H7 (cell line): ENCODE measurements around the gene HELZ2. TPM values are rescaled to one million over a fixed set of nuclear protein-coding genes. Genes with fewer than 3 reads are reported as not detected.

ENCODE experiments used
- DNase-seq: peaks from one replicate; pipeline ENCODE4 v3.0.0; 2012
- H3K27me3 ChIP-seq: 2 replicates; pipeline ENCODE4 v1.6.0; 2011; ENCODE audit warnings: mild to moderate bottlenecking, low read length; ENCODE audit not compliant: control insufficient read depth, insufficient read depth
- H3K36me3 ChIP-seq: replicated peaks from 2 replicates; pipeline ENCODE4 v1.5.1; 2011; ENCODE audit warnings: low read length; ENCODE audit not compliant: control insufficient read depth, insufficient read depth
- H3K4me3 ChIP-seq: 2 replicates; pipeline ENCODE4 v1.5.1; 2011; ENCODE audit warnings: low read depth, mild to moderate bottlenecking, control low read depth, low read length, moderate library complexity; ENCODE audit not compliant: insufficient read depth
- total RNA-seq: library from RNA; depleted of rRNA; stranded (reverse); fragments of >200 nt; shearing (Covaris generic); gene quantifications from 2 replicates; pipeline ENCODE4 v1.2.3, GENCODE V29; 2014

Gene HELZ2
- total RNA-seq, 1 experiment from 2014 or later, result 20.1 TPM

GRCh38 chr20:63557481-63557891 is 16.6 kb downstream of the HELZ2 start:
- DNase-seq, result no peak
- Histone ChIP-seq H3K27me3 (peaks cover 3% of the 10 kb centered on the region), H3K36me3 (no peaks in the 10 kb centered on the region; the same call in 1 of the 2 replicates), H3K4me3 (no peak overlapping the region)

- Histone ChIP-seq H3K27me3 (peaks cover 3% of the 10 kb centered on the region), H3K4me3 (no peak overlapping the region), H3K36me3 (no peaks in the 10 kb centered on the region; the same call in 1 of the 2 replicates)
- DNase-seq, result peak; percentile 89
Observed at GRCh38 chr20:63556873-63557478, 17.1 kb downstream of the HELZ2 start.

GRCh38 chr20:63555661-63556381 is 18.2 kb downstream of the HELZ2 start:
- peaks cover 3% of the 10 kb centered on the region for H3K27me3 ChIP-seq

DNA sequence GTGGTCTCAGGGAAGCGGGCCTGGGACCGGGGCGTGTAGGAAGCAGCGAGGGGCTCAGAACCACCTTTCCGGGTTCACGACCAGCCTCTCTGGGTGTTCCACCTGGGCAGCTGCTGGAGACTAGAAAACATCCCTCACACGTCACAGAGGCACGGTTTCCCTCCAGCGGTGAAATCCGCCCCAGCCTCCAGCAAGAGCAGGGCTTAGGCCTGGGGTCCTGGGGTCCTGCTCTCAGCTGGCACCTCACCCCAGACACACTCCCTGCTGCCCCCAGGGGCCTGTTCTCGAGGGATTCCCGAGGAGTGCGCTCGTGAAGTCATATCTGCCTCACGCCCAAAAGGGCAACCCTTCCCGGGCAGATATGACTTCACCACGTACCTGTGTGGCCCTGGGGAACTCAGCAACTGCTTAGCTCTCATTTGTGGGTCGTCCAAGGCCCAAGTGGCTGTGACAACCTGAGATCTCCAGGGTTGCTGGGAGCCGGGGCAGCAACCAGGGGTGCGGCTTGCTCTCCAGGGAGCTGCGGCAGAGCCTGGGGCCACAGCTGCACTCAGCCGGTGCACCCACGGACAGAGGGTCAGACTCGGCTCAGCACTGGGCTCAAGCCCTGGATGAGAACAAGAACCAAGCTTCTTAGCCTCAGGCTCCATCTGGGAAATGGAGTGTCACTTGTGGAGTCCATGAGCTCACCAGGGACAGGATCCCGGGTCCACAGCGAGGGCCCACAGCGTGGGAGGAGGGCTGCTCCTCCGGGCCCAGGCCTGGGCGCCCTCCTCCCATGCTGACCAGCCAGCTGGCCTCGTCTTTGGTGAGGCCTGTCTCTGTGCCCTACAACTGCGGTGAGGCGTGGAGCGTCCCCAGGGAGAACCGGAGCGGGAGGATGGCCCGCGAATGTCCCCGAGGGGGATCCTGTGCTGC is 19.4 kb downstream of the HELZ2 start:
- DNase-seq, result peak; percentile 77
- Histone ChIP-seq H3K27me3 (peaks cover 3% of the 10 kb centered on the region), H3K36me3 (no peaks in the 10 kb centered on the region), H3K4me3 (peak overlapping the region; percentile 74)

More at GRCh38 chr20:63555661-63556381, 18.2 kb downstream of the HELZ2 start:
- no peak for DNase-seq
- H3K36me3 ChIP-seq, result no peaks in the 10 kb centered on the region
- H3K4me3 ChIP-seq, result no peak overlapping the region

DNA sequence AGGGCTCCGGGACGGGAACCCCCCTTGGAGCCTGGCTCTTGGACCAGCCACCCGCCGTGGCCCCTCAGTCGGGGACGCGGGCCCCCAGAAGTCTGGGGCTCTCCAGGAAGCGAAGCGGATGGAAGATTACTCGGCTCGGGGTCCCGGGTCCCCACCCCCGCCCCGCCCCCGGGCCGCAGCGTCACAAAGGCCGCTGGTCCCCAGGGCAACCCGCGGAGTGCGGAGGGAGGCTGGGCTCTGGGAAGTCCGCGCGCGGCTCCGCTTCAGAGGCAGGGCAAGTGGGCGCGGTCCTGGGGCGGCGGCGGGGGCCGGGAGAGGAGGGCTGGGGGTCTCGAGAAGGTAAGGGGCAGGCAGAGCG is 20.1 kb downstream of the HELZ2 start, which contains the start of gene FNDC11:
TSS of gene FNDC11 (plus strand) at position 227 of the 358 bp plus-strand sequence. CDS start 1,505 bp downstream, outside the sequence.
- peaks cover 3% of the 10 kb centered on the region for H3K27me3 ChIP-seq
- peak within 1 kb of the TSS; percentile 74 for H3K4me3 ChIP-seq
- DNase-seq, result peak; percentile 94
- no peaks in the 10 kb centered on the region for H3K36me3 ChIP-seq

- Histone ChIP-seq H3K27me3 (peaks cover 3% of the 10 kb centered on the region), H3K4me3 (peak overlapping the region; percentile 74), H3K36me3 (no peaks in the 10 kb centered on the region)
- peak; percentile 99 for DNase-seq
Observed at GRCh38 chr20:63553251-63553932, 20.6 kb downstream of the HELZ2 start.

GRCh38 chr20:63552481-63553249 is 21.4 kb downstream of the HELZ2 start:
- Histone ChIP-seq H3K4me3 (peak overlapping the region; percentile 19; the same call in 1 of the 2 replicates), H3K36me3 (no peaks in the 10 kb centered on the region), H3K27me3 (peaks cover 3% of the 10 kb centered on the region)
- no peak for DNase-seq

DNA sequence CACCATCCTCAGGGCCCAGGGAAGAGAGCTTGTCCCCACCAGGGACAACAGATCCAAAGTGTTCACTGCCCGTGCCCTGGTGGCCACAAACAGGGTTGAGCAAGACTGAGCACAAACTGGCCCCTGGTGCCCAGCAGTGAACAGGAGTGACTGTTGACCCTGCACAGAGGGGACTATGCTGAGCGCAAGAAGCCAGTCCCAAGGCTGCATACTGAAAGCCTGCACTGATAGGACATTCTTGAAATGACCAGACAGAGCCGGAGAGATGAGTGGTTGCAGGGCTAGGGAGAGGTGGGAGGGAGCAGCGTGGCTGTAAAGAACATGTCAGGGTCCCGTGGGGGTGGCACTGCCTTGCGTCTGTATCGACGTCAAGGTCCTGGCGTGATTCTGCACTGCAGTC is 23.0 kb downstream of the HELZ2 start:
- Histone ChIP-seq H3K27me3 (peaks cover 3% of the 10 kb centered on the region), H3K36me3 (no peaks in the 10 kb centered on the region), H3K4me3 (no peak overlapping the region)

DNA sequence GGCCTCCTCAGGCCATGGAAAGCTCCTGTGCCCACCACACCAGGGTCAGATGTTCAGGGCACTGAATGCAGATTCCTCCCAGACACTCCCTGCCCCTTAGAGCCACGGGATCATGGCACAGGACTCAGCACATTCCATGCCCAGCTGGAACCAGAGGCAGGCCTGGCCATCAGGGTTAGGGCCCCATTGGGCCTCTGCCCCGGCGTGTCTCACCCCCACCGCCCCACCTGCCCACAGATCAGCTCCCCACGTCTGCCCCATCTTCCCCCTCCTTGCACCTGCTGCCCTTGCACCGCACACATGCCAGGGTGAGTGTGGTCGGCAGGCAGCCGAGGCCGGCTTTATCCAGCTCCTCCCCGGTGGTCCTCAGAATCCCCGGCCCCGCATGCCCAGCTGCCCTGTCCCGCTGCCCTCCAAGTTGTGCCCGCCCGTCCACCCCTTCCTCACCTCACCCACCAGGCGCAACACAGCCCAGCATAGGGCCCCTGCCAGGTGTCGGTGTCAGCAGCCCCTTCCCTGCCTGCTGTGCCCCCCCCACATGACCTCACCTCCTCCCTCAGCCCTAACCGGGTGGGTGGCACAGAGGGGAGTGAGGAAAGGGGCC is 24.3 kb downstream of the HELZ2 start:
- no peaks in the 10 kb centered on the region for H3K36me3 ChIP-seq
- no peak overlapping the region for H3K4me3 ChIP-seq
- peaks cover 3% of the 10 kb centered on the region for H3K27me3 ChIP-seq
- no peak for DNase-seq

More for the DNA sequence above, 23.0 kb downstream of the HELZ2 start:
- DNase-seq, result no peak

- no peak for DNase-seq
- Histone ChIP-seq H3K27me3 (no peaks in the 10 kb centered on the region), H3K4me3 (no peak overlapping the region), H3K36me3 (no peaks in the 10 kb centered on the region)
Observed at GRCh38 chr20:63549019-63549418, 25.0 kb downstream of the HELZ2 start.

GRCh38 chr20:63548542-63548941 is 25.5 kb downstream of the HELZ2 start:
- Histone ChIP-seq H3K4me3 (no peak overlapping the region), H3K27me3 (no peaks in the 10 kb centered on the region), H3K36me3 (no peaks in the 10 kb centered on the region)
- DNase-seq, result no peak

- no peaks in the 10 kb centered on the region for H3K27me3 ChIP-seq
- no peak within 1 kb of the TSS for H3K4me3 ChIP-seq
- H3K36me3 ChIP-seq, result no peaks in the 10 kb centered on the region
- DNase-seq, result peak; percentile 97
Observed at GRCh38 chr20:63547725-63548480, 26.1 kb downstream of the HELZ2 start, which contains the start of gene SRMS. SRMS (minus strand) TSS chr20:63547749; CDS start chr20:63547463, 286 bp downstream.
